ENCODE measurements around the gene SYNRG.
"Not testable (repeated sequence)": the region's sequence is repeated elsewhere in the genome, so short reads cannot be mapped to it uniquely, and the experiment has no call there.

Gene SYNRG

GRCh38 chr17:37532756-37533155 is 76.5 kb downstream of the SYNRG start:
- no peak for DNase-seq

- no peak for DNase-seq
Observed at GRCh38 chr17:37530420-37530819, 78.8 kb downstream of the SYNRG start.

GRCh38 chr17:37527249-37527851 is 81.9 kb downstream of the SYNRG start:
- DNase-seq = no peak

GRCh38 chr17:37523715-37524219 is 85.5 kb downstream of the SYNRG start:
- no peak for DNase-seq

- DNase-seq = no peak
Observed at GRCh38 chr17:37521821-37522220, 87.4 kb downstream of the SYNRG start.

GRCh38 chr17:37520174-37520573 is 89.0 kb downstream of the SYNRG start:
- DNase-seq = no peak

- no peak for DNase-seq
Observed at GRCh38 chr17:37519251-37519985, 89.8 kb downstream of the SYNRG start.

- DNase-seq = no peak
Observed at GRCh38 chr17:37518826-37519225, 90.4 kb downstream of the SYNRG start.

GRCh38 chr17:37517881-37518280 is 91.3 kb downstream of the SYNRG start:
- no peak for DNase-seq

- no peak for DNase-seq
Observed at GRCh38 chr17:37516127-37516571, 93.1 kb downstream of the SYNRG start.

- DNase-seq = no peak
Observed at GRCh38 chr17:37513711-37514110, 95.5 kb downstream of the SYNRG start.

- DNase-seq = no peak
Observed at GRCh38 chr17:37512442-37513068, 96.7 kb downstream of the SYNRG start.

- not testable (repeated sequence) for DNase-seq
Observed at GRCh38 chr17:37511642-37512041, 97.6 kb downstream of the SYNRG start.

GRCh38 chr17:37510056-37510455 is 99.2 kb downstream of the SYNRG start:
- DNase-seq = no peak

GRCh38 chr17:37507111-37507510 is 102.1 kb downstream of the SYNRG start:
- DNase-seq = no peak

- DNase-seq = no peak
Observed at GRCh38 chr17:37506678-37507077, 102.5 kb downstream of the SYNRG start.

GRCh38 chr17:37505333-37505732 is 103.9 kb downstream of the SYNRG start:
- DNase-seq = no peak

- DNase-seq = no peak
Observed at GRCh38 chr17:37503148-37503547, 106.1 kb downstream of the SYNRG start.

GRCh38 chr17:37502009-37502936 is 106.9 kb downstream of the SYNRG start:
- no peak for DNase-seq

- DNase-seq = no peak
Observed at GRCh38 chr17:37500378-37500777, 108.8 kb downstream of the SYNRG start.

- DNase-seq = no peak
Observed at GRCh38 chr17:37494971-37495370, 114.2 kb downstream of the SYNRG start.

GRCh38 chr17:37494401-37494831 is 114.8 kb downstream of the SYNRG start:
- no peak for DNase-seq

Measured in KG1 (cell line).